Measurements from ENCODE around the gene FBXW11. TPM values are rescaled to one million over a fixed set of nuclear protein-coding genes. Genes with fewer than 3 reads are reported as not detected.

FBXW11 gene
- total and polyA plus RNA-seq, 2 of the 8 experiments (the other 6 are each of a cell fraction or from before 2014, with no cell fraction given): 45.0 to 75.6 TPM

- 85% methylated on average over 2 of the region's 2 CpGs; no CpG with 5 or more reads in 1 of the 2 experiments for WGBS, 2 experiments (ENCODE audit: extremely low coverage in 1 of 2, insufficient coverage in 1 of 2, insufficient read length in 1 of 2, insufficient replicate concordance in 2 of 2, low coverage in 1 of 2, low lambda C conversion rate in 2 of 2, missing lambda C conversion rate in 1 of 2)
- POLR2A ChIA-PET (ENCODE audit: partially characterized antibody): interaction anchor here (0.7 to 0.9 kb wide), 3 partner anchors 11 to 26 kb away, joined by 3 read pairs; no protein-coding TSS in a partner anchor
- FAIRE-seq: no peak
These were observed 61.4 kb downstream of the FBXW11 start for GRCh38 chr5:171945066-171945465.

More at GRCh38 chr5:171945066-171945465, 61.4 kb downstream of the FBXW11 start:
- no peak overlapping the region for H3K4ac ChIP-seq (replicated peaks; ENCODE audit: insufficient read length, low read depth, low read length)
- no peaks in the 10 kb centered on the region for H3K9me3 ChIP-seq (ENCODE audit: insufficient read depth in 2 of 2, low read depth in 1 of 2, low read length in 1 of 2)
- H3K9ac ChIP-seq (replicated peaks in 1 of 4; ENCODE audit: extremely low read depth in 1 of 4, low read depth in 3 of 4, low read length in 3 of 4): no peak overlapping the region
- H3K23me2 ChIP-seq (ENCODE audit: low read depth, low read length): no peaks in the 10 kb centered on the region
- no peak overlapping the region for H2BK12ac ChIP-seq (ENCODE audit: low read depth, low read length)
- no peak overlapping the region for H2BK15ac ChIP-seq (ENCODE audit: low read length)
- no peak overlapping the region for H4K5ac ChIP-seq (ENCODE audit: insufficient read length, low read depth, low read length)
- no peak overlapping the region for H3K23ac ChIP-seq (ENCODE audit: insufficient read length)
- no peak for TF ChIP-seq SIRT6 (IDR thresholded peaks at IDR 0.05; ENCODE audit: low read length)
- TF ChIP-seq CEBPB (IDR thresholded peaks at IDR 0.05; ENCODE audit: low read depth, low read length): peak; percentile 91
- DNase-seq (ENCODE audit: low read depth in 1 of 2, low spot score in 2 of 2): no peak
- H3K14ac ChIP-seq (ENCODE audit: insufficient read length): no peak overlapping the region
- H3K27me3 ChIP-seq (replicated peaks in 1 of 4; ENCODE audit: control insufficient read depth in 3 of 4, extremely low read depth in 1 of 4, insufficient read depth in 3 of 4, low read length in 3 of 4): no peaks in the 10 kb centered on the region
- no peak overlapping the region for H3K4me2 ChIP-seq (ENCODE audit: insufficient read depth in 1 of 2, low read depth in 2 of 2, low read length in 2 of 2)
- peaks cover 14 to 16% of the 10 kb centered on the region in 2 experiments for H4K20me1 ChIP-seq (replicated peaks in 1 of 2; ENCODE audit: control insufficient read depth in 1 of 2, insufficient read depth in 2 of 2, low read length in 2 of 2)
- no peak overlapping the region for H2BK120ac ChIP-seq (replicated peaks; ENCODE audit: low read depth, low read length)
- no peak overlapping the region for H4K91ac ChIP-seq (replicated peaks; ENCODE audit: insufficient read length, low read length)
- H4K8ac ChIP-seq (ENCODE audit: extremely low read depth, insufficient read depth, low read length): no peak overlapping the region
- CTCF ChIA-PET (ENCODE audit: partially characterized antibody): interaction anchor here (0.7 to 1.7 kb wide), 4 partner anchors 15 to 62 kb away, joined by 3 to 5 read pairs (median 4); no protein-coding TSS in a partner anchor
- peaks cover 2% of the 10 kb centered on the region; the same call in 1 of the 2 replicates for H3K79me1 ChIP-seq (ENCODE audit: low read depth, low read length)
- H2BK20ac ChIP-seq (ENCODE audit: low read length): no peak overlapping the region
- H3K4me3 ChIP-seq (ENCODE audit: extremely low read depth in 1 of 4, insufficient read depth in 2 of 4, low read depth in 3 of 4, low read length in 4 of 4): no peak overlapping the region
- no peak overlapping the region for H2AK5ac ChIP-seq (ENCODE audit: low read depth, low read length)
- H3K36me3 ChIP-seq (ENCODE audit: control insufficient read depth in 2 of 4, insufficient read depth in 4 of 4, low read length in 3 of 4): no peaks in the 10 kb centered on the region
- H3K27ac ChIP-seq (ENCODE audit: low read depth, low read length): no peak overlapping the region
- no peak overlapping the region for H3K56ac ChIP-seq (replicated peaks; ENCODE audit: insufficient read length, low read depth, low read length)
- H2AFZ ChIP-seq (ENCODE audit: low read length): no peak overlapping the region
- H3K4me1 ChIP-seq (replicated peaks in 1 of 4; ENCODE audit: control insufficient read depth in 3 of 4, insufficient read depth in 4 of 4, low read length in 3 of 4): peaks cover 0 to 8% (median 4%) of the 10 kb centered on the region in 4 experiments; a peak in 3 of 7 replicates
- H2BK5ac ChIP-seq (ENCODE audit: low read depth, low read length): no peak overlapping the region
- H3K79me2 ChIP-seq (ENCODE audit: control insufficient read depth in 1 of 2, insufficient read depth in 2 of 2, low read length in 2 of 2): peaks cover 5 to 91% of the 10 kb centered on the region in 2 experiments; a peak in 3 of 4 replicates
- no peak overlapping the region; the same call in 1 of the 2 replicates for H3K18ac ChIP-seq (ENCODE audit: extremely low read depth, low read length)

All from H1 (cell line).